Parathyroid adenoma (tissue), 2 donors: Measurements from ENCODE around the gene ABHD16A.

Source experiments
- H2AFZ ChIP-seq: fragments of 300-600 bp; sonication (generic); one replicate; pipeline ENCODE4 v1.7.0; 2017; ENCODE audit warnings: antibody characterized with exemption, mild to moderate bottlenecking
- H3K27ac ChIP-seq: fragments of 300-600 bp; sonication (generic); one replicate; pipeline ENCODE4 v1.7.0; 2017
- H3K27me3 ChIP-seq: fragments of 300-600 bp; sonication (generic); one replicate; pipeline ENCODE4 v1.7.0; 2017; ENCODE audit warnings: low read length; ENCODE audit not compliant: control insufficient read depth, insufficient read depth
- H3K36me3 ChIP-seq: fragments of 300-600 bp; sonication (generic); one replicate; pipeline ENCODE4 v1.7.0; 2017; ENCODE audit warnings: low read length; ENCODE audit not compliant: control insufficient read depth, insufficient read depth
- H3K4me1 ChIP-seq: fragments of 300-600 bp; sonication (generic); one replicate; pipeline ENCODE4 v1.7.0; 2017; ENCODE audit warnings: control low read depth
- H3K4me2 ChIP-seq: fragments of 300-600 bp; sonication (generic); one replicate; pipeline ENCODE4 v1.7.0; 2017; ENCODE audit warnings: low read length
- H3K4me3 ChIP-seq: fragments of 300-600 bp; sonication (generic); one replicate; pipeline ENCODE4 v1.7.0; 2017; ENCODE audit warnings: low read depth, low read length
- H3K79me2 ChIP-seq: fragments of 300-600 bp; sonication (generic); one replicate; pipeline ENCODE4 v1.7.0; 2017; ENCODE audit warnings: control low read depth
- H3K9ac ChIP-seq: fragments of 300-600 bp; sonication (generic); one replicate; pipeline ENCODE4 v1.7.0; 2017; ENCODE audit warnings: mild to moderate bottlenecking
- H3K9me3 ChIP-seq: fragments of 300-600 bp; sonication (generic); one replicate; pipeline ENCODE4 v1.7.0; 2017; ENCODE audit warnings: low read length; ENCODE audit not compliant: control insufficient read depth
- CTCF ChIP-seq: fragments of 300-600 bp; sonication (generic); IDR thresholded peaks from one replicate; pipeline ENCODE4 v1.7.0; 2017; ENCODE audit warnings: antibody characterized with exemption, mild to moderate bottlenecking
- donor health status: primary hyperparathyroidism.

The ABHD16A gene

GRCh38 chr6:31732029-31732428, 28.9 kb upstream of the ABHD16A start:
- Histone ChIP-seq H3K9ac (no peak overlapping the region), H3K27ac (no peak overlapping the region), H2AFZ (no peak overlapping the region), H3K4me2 (no peak overlapping the region), H3K4me1 (peaks cover 5% of the 10 kb centered on the region), H3K27me3 (no peaks in the 10 kb centered on the region), H3K79me2 (no peaks in the 10 kb centered on the region), H3K9me3 (no peaks in the 10 kb centered on the region), H3K36me3 (no peaks in the 10 kb centered on the region), H3K4me3 (no peak overlapping the region)
- no peak for TF ChIP-seq CTCF

GRCh38 chr6:31730631-31731086, 27.5 kb upstream of the ABHD16A start:
- Histone ChIP-seq H3K4me2 (no peak overlapping the region), H3K79me2 (no peaks in the 10 kb centered on the region), H3K4me1 (peaks cover 5% of the 10 kb centered on the region), H3K36me3 (no peaks in the 10 kb centered on the region), H2AFZ (no peak overlapping the region), H3K9ac (no peak overlapping the region), H3K4me3 (no peak overlapping the region), H3K27ac (no peak overlapping the region), H3K9me3 (no peaks in the 10 kb centered on the region), H3K27me3 (no peaks in the 10 kb centered on the region)
- TF ChIP-seq CTCF = no peak

DNA sequence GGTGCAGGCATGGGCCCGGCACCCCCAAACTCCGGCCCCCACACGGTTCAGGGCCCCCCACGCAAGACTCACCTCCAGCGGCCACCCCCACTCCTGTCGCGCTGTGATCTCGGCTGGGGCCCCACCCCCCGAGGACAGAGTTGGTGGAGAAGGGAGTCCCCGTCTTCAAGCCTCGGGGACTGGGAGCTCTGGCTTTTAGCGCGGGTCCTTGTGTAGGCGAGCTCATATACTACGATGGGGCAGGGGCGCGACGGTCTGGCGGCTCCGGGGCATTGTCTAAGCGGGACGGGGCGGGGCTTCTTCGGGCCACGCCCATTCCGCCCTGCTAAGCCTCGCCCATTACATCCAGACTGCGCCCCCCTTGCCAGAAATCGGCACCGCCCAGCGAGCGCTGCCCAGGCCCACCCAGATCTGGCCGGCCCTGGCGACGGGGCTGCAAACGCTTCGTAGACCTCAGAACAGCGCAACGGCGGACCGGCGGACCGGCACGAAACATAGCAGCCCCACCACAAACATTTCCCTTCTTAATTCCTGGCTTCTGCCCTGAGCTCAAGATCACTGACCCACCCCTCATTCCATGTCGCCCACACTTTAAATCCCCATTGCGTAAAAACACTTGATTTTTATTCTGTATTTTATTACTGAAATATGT, 27.0 kb upstream of the ABHD16A start:
- no peaks in the 10 kb centered on the region for H3K27me3 ChIP-seq
- H3K4me1 ChIP-seq = peaks cover 5% of the 10 kb centered on the region
- no peak overlapping the region for H3K9ac ChIP-seq
- H3K4me3 ChIP-seq = peak overlapping the region; percentile 94
- H3K27ac ChIP-seq = peak overlapping the region; percentile 61
- H2AFZ ChIP-seq = peak overlapping the region; percentile 70
- H3K9me3 ChIP-seq = no peaks in the 10 kb centered on the region
- no peak for TF ChIP-seq CTCF
- peak overlapping the region; percentile 98 for H3K4me2 ChIP-seq
- H3K79me2 ChIP-seq = no peaks in the 10 kb centered on the region
- no peaks in the 10 kb centered on the region for H3K36me3 ChIP-seq

DNA sequence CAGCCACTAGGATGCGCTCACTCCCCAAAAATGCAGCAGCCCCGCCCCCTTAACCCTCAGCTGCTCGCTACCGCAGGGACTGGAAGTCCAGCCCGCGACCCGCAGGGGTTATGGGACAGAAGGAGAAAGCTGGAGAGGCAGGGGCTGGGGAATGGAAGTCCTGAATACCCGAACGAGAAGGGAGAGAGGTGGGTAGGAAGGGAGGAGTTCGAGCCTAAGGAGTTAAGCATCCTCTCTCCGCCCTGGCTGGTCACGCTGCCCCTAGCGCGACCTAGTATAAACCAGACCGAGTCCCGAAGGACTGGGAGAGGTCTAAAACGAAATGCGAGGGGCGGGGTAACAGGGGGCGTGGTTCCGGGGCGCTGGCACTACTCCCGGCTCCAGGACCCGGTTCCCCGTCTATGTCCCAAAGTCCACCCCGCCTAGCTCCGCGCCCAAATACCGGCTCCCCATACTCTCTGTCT, 26.4 kb upstream of the ABHD16A start:
- H3K9me3 ChIP-seq = no peaks in the 10 kb centered on the region
- H3K27me3 ChIP-seq = no peaks in the 10 kb centered on the region
- H3K4me3 ChIP-seq = peak overlapping the region; percentile 94
- no peak overlapping the region for H3K9ac ChIP-seq
- peak overlapping the region; percentile 98 for H3K4me2 ChIP-seq
- peak; percentile 83 for TF ChIP-seq CTCF
- peak overlapping the region; percentile 70 for H2AFZ ChIP-seq
- no peaks in the 10 kb centered on the region for H3K36me3 ChIP-seq
- no peaks in the 10 kb centered on the region for H3K79me2 ChIP-seq
- H3K27ac ChIP-seq = peak overlapping the region; percentile 61
- H3K4me1 ChIP-seq = peaks cover 4% of the 10 kb centered on the region
